GM19372 (cell line): ENCODE measurements around the gene COMMD9.

Experiments used
- ATAC-seq: cut with Tn5 transposase; IDR thresholded peaks from one replicate; pipeline ENCODE4 v1.9.1; 2021; ENCODE audit warnings: mild to moderate bottlenecking, low read depth, moderate library complexity; ENCODE audit not compliant: unreplicated experiment

Gene COMMD9

GRCh38 chr11:36258730-36259360 lies 30.4 kb downstream of the COMMD9 start:
- no peak for ATAC-seq

GRCh38 chr11:36257351-36257750 lies 31.9 kb downstream of the COMMD9 start:
- no peak for ATAC-seq

- no peak for ATAC-seq
These were observed 34.5 kb downstream of the COMMD9 start for GRCh38 chr11:36254713-36255112.

- no peak for ATAC-seq
These were observed 36.0 kb downstream of the COMMD9 start for GRCh38 chr11:36253238-36253637.

- ATAC-seq, result no peak
These were observed 37.4 kb downstream of the COMMD9 start for GRCh38 chr11:36251823-36252222.

- no peak for ATAC-seq
These were observed 40.0 kb downstream of the COMMD9 start for GRCh38 chr11:36249246-36249645.

- no peak for ATAC-seq
These were observed 40.8 kb downstream of the COMMD9 start for GRCh38 chr11:36248436-36248835.

- ATAC-seq, result no peak
These were observed 41.7 kb downstream of the COMMD9 start for GRCh38 chr11:36247493-36247892.

GRCh38 chr11:36243641-36244040 lies 45.6 kb downstream of the COMMD9 start:
- no peak for ATAC-seq

- ATAC-seq, result no peak
These were observed 47.7 kb downstream of the COMMD9 start for GRCh38 chr11:36241497-36241896.

GRCh38 chr11:36240801-36241200 lies 48.4 kb downstream of the COMMD9 start:
- ATAC-seq, result no peak

GRCh38 chr11:36240173-36240572 lies 49.1 kb downstream of the COMMD9 start:
- ATAC-seq, result no peak

- no peak for ATAC-seq
These were observed 49.6 kb downstream of the COMMD9 start for GRCh38 chr11:36239636-36240035.

GRCh38 chr11:36238881-36239280 lies 50.3 kb downstream of the COMMD9 start:
- ATAC-seq, result no peak

- ATAC-seq, result no peak
These were observed 51.1 kb downstream of the COMMD9 start for GRCh38 chr11:36238036-36238631.

GRCh38 chr11:36237391-36237790 lies 51.8 kb downstream of the COMMD9 start:
- no peak for ATAC-seq

GRCh38 chr11:36235750-36236149 lies 53.5 kb downstream of the COMMD9 start:
- no peak for ATAC-seq

- no peak for ATAC-seq
These were observed 54.4 kb downstream of the COMMD9 start for GRCh38 chr11:36234825-36235224.

- no peak for ATAC-seq
These were observed 56.0 kb downstream of the COMMD9 start for GRCh38 chr11:36233204-36233603.

GRCh38 chr11:36230779-36231699 lies 58.2 kb downstream of the COMMD9 start:
- no peak for ATAC-seq

GRCh38 chr11:36229091-36229705 lies 60.0 kb downstream of the COMMD9 start:
- ATAC-seq, result no peak
